ENCODE results near the gene FLRT2. TPM values are rescaled to one million over a fixed set of nuclear protein-coding genes. Genes with fewer than 3 reads are reported as not detected.

Gene FLRT2
- polyA plus RNA-seq, 2 of the 4 experiments (the other 2 are of a cell fraction) = 6.8 to 7.5 TPM

GRCh38 chr14:85536833-85537190, 6.9 kb downstream of the FLRT2 start:
- H3K4me1 ChIP-seq = 0 out of 3 replicates have a peak, but pooled peaks cover 8% of the 10 kb centered on the region
- H3K4me3 ChIP-seq = no peak overlapping the region
- DNase-seq (ENCODE audit: low read depth in 1 of 2, low spot score in 1 of 2) (no peak), ATAC-seq (no peak), FAIRE-seq (no peak)
- no peak overlapping the region for H3K4me2 ChIP-seq
- WGBS (ENCODE audit: missing lambda C conversion rate) = 48% methylated on average over 1 of the region's 1 CpG
- no peaks in the 10 kb centered on the region for H3K9me3 ChIP-seq
- TF ChIP-seq FOSB (CRISPR knock-in tag; IDR thresholded peaks at IDR 0.05) = no peak
- TF ChIP-seq HOXB5 (CRISPR knock-in tag; IDR thresholded peaks at IDR 0.05) = no peak
- no peak for TF ChIP-seq ZC3H11A (IDR thresholded peaks at IDR 0.05)
- no peak for TF ChIP-seq POLR2AphosphoS2 (conservative IDR thresholded peaks at IDR 0.05; ENCODE audit: low read length)
- no peak overlapping the region for H3K27ac ChIP-seq
- POLR2A ChIA-PET = no interaction called here
- CTCF ChIA-PET = interaction anchor here (0.7 to 1.6 kb wide), 5 partner anchors 9 to 1657 kb away, joined by 3 to 9 read pairs (median 3); no protein-coding TSS in a partner anchor

- H3K4me3 ChIP-seq = no peak overlapping the region
- H3K9me3 ChIP-seq = no peaks in the 10 kb centered on the region
- POLR2A ChIA-PET = no interaction called here
- no peak for FAIRE-seq
- 72% methylated on average over 3 of the region's 3 CpGs for whole genome bisulfite sequencing (ENCODE audit: missing lambda C conversion rate)
- H3K27ac ChIP-seq = no peak overlapping the region
- no peak for TF ChIP-seq HOXB13 (CRISPR knock-in tag; IDR thresholded peaks at IDR 0.05; ENCODE audit: low read depth)
- no peak for TF ChIP-seq CBX8 (IDR thresholded peaks at IDR 0.05)
- no peak for TF ChIP-seq HES2 (IDR thresholded peaks at IDR 0.05)
- no peak for TF ChIP-seq TP53 (CRISPR knock-in tag; IDR thresholded peaks at IDR 0.05)
- no peak for TF ChIP-seq PBX3 (IDR thresholded peaks at IDR 0.05)
- TF ChIP-seq MAFK (IDR thresholded peaks at IDR 0.05; ENCODE audit: partially characterized antibody) = no peak
- TF ChIP-seq CHD4 (IDR thresholded peaks at IDR 0.05; ENCODE audit: borderline replicate concordance) = no peak
- no peak for TF ChIP-seq CEBPB (IDR thresholded peaks at IDR 0.05)
- TF ChIP-seq MAX (IDR thresholded peaks at IDR 0.05) = no peak
- TF ChIP-seq POLR2AphosphoS2 (conservative IDR thresholded peaks at IDR 0.05; ENCODE audit: low read length) = no peak
- TF ChIP-seq ELK1 (IDR thresholded peaks at IDR 0.05; ENCODE audit: low read depth, low read length) = no peak
- no peak for TF ChIP-seq SREBF2 (IDR thresholded peaks at IDR 0.05)
- no peak for TF ChIP-seq HDAC2 (IDR thresholded peaks at IDR 0.05)
- no peak for TF ChIP-seq HOXA7 (CRISPR knock-in tag; IDR thresholded peaks at IDR 0.05)
- TF ChIP-seq RARB (CRISPR knock-in tag; IDR thresholded peaks at IDR 0.05) = no peak
- no peak for TF ChIP-seq RCOR1 (IDR thresholded peaks at IDR 0.05; ENCODE audit: low read depth, low read length)
- no peak for TF ChIP-seq NFE2L2 (conservative IDR thresholded peaks at IDR 0.05; ENCODE audit: low read length)
- no peak for TF ChIP-seq HMGXB4 (CRISPR knock-in tag; IDR thresholded peaks at IDR 0.05; ENCODE audit: borderline replicate concordance)
- no peak for TF ChIP-seq EHF (CRISPR knock-in tag; IDR thresholded peaks at IDR 0.05)
- CTCF ChIA-PET = interaction anchor here (0.7 to 1.0 kb wide), 2 partner anchors 11 to 126 kb away, joined by 4 to 9 read pairs; no protein-coding TSS in a partner anchor
- ATAC-seq = no peak
- H3K4me2 ChIP-seq = no peak overlapping the region
- DNase-seq (ENCODE audit: low read depth in 1 of 2, low spot score in 1 of 2) = no peak
- H3K4me1 ChIP-seq = 0 out of 3 replicates have a peak, but pooled peaks cover 6% of the 10 kb centered on the region
These were observed 7.6 kb downstream of the FLRT2 start for GRCh38 chr14:85537526-85537925.
